Measurements from ENCODE around the gene PTTG1IP. TPM values are rescaled to one million over a fixed set of nuclear protein-coding genes. Genes with fewer than 3 reads are reported as not detected.

Gene PTTG1IP
- total RNA-seq, 1 donor = 413 TPM

DNA sequence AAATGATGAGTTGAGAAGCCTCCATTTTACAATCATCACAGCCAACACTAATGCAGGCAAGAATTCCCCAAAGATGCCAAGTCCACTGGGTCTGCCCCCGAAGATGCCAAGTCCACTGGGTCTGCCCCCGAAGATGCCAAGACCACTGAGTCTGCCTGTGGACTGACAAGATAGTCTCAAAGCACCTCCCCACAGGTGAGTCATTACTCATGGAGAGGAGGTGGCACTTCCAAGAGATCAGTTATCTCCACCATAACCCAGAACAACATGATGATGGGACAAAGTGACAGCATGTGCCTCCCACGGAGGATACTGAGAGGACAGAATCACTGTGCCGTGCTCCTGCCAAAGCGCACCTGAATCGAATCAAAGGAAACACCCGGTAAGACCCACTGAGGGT lies 4.8 kb downstream of the PTTG1IP start:
- H3K4me2 ChIP-seq (ENCODE audit: insufficient read depth, low read length) = peak overlapping the region; percentile 98
- no peaks in the 10 kb centered on the region for H3K27me3 ChIP-seq (ENCODE audit: insufficient read depth, low read length)
- H2AFZ ChIP-seq (ENCODE audit: low read length) = no peak overlapping the region
- peaks cover 72% of the 10 kb centered on the region for H3K4me1 ChIP-seq (ENCODE audit: insufficient read depth, low read length)
- peaks cover 73% of the 10 kb centered on the region for H4K20me1 ChIP-seq (ENCODE audit: insufficient read depth, low read length)
- H3K9me3 ChIP-seq (ENCODE audit: low read depth, low read length) = no peaks in the 10 kb centered on the region
- peak; percentile 32 for DNase-seq (ENCODE audit: insufficient read length, low spot score, missing footprints)
- peaks cover 31% of the 10 kb centered on the region for H3K36me3 ChIP-seq (ENCODE audit: insufficient read depth, low read length)
- peak overlapping the region; percentile 93 for H3K27ac ChIP-seq (ENCODE audit: low read depth, low read length)
- TF ChIP-seq, protein P1, sequence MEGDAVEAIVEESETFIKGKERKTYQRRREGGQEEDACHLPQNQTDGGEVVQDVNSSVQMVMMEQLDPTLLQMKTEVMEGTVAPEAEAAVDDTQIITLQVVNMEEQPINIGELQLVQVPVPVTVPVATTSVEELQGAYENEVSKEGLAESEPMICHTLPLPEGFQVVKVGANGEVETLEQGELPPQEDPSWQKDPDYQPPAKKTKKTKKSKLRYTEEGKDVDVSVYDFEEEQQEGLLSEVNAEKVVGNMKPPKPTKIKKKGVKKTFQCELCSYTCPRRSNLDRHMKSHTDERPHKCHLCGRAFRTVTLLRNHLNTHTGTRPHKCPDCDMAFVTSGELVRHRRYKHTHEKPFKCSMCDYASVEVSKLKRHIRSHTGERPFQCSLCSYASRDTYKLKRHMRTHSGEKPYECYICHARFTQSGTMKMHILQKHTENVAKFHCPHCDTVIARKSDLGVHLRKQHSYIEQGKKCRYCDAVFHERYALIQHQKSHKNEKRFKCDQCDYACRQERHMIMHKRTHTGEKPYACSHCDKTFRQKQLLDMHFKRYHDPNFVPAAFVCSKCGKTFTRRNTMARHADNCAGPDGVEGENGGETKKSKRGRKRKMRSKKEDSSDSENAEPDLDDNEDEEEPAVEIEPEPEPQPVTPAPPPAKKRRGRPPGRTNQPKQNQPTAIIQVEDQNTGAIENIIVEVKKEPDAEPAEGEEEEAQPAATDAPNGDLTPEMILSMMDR (IDR thresholded peaks at IDR 0.05; ENCODE audit: extremely low read depth, low read depth, low read length) = no peak
- no peak overlapping the region for H3K4me3 ChIP-seq (ENCODE audit: insufficient read depth, low read length)
- H3K79me2 ChIP-seq (ENCODE audit: insufficient read depth, low read length) = peaks cover 89% of the 10 kb centered on the region

DNA sequence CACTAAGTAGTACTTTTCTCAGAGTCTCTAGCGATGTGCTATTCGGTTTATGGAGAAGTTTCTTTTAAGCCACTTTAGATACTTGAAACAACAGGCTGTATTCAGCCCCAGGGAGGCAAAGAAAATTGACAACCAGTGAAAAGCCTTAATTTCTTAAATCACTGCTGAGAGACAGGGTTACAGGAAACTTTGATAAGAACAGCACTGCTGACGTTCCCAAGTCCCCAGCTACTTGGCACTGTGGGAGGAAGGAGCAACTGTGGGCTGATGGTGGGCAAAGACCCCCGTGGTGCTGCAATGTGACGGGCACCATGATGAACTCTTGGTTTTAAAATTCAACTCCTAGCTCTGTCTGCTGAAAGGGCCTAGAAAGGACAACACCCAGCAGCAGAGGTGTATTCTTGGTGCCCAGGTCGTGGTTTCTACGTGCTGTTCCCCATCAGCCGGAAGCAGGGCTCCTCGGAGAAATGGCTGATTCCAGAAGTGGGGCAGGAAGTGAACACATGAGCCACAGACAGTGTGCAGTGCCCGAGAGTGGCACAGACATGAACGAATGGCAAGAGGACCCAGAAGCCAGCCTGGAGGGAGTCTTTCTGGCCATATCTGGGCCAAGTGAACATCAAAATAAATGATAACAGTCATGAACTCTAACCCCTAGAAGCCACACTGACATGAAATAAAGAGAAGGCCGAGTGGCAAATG lies 5.3 kb downstream of the PTTG1IP start:
- Histone ChIP-seq H3K9me3 (ENCODE audit: low read depth, low read length) (no peaks in the 10 kb centered on the region), H3K27ac (ENCODE audit: low read depth, low read length) (peak overlapping the region; percentile 93), H3K4me3 (ENCODE audit: insufficient read depth, low read length) (no peak overlapping the region), H3K4me1 (ENCODE audit: insufficient read depth, low read length) (peaks cover 72% of the 10 kb centered on the region), H3K4me2 (ENCODE audit: insufficient read depth, low read length) (peak overlapping the region; percentile 98), H3K79me2 (ENCODE audit: insufficient read depth, low read length) (peaks cover 91% of the 10 kb centered on the region), H3K27me3 (ENCODE audit: insufficient read depth, low read length) (no peaks in the 10 kb centered on the region), H4K20me1 (ENCODE audit: insufficient read depth, low read length) (peaks cover 78% of the 10 kb centered on the region), H3K36me3 (ENCODE audit: insufficient read depth, low read length) (peaks cover 36% of the 10 kb centered on the region), H2AFZ (ENCODE audit: low read length) (no peak overlapping the region)
- TF ChIP-seq, protein P1 (IDR thresholded peaks at IDR 0.05; ENCODE audit: extremely low read depth, low read depth, low read length) = no peak
- peak; percentile 52 for DNase-seq (ENCODE audit: insufficient read length, low spot score, missing footprints)

DNA sequence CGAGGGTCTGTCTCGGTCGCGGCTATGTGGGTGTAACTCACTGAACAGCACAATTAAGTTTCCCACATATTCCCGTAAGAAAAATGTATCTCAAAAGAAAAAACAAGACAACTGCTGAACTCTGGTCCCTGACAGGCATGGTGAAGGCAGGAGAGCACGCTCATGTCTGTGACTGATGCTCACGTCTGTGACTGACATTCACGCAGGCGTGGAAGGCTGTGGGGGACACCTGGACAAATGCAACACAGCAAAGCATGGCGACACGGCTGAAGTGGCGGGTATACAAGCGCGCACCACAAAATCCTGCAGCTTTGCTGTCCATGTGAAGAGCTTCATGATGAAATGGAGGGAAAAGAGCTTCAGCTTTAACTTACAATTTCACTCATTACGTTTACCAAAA lies 6.0 kb downstream of the PTTG1IP start:
- Histone ChIP-seq H3K9me3 (ENCODE audit: low read depth, low read length) (no peaks in the 10 kb centered on the region), H3K79me2 (ENCODE audit: insufficient read depth, low read length) (peaks cover 91% of the 10 kb centered on the region), H3K27ac (ENCODE audit: low read depth, low read length) (peak overlapping the region; percentile 2), H3K4me1 (ENCODE audit: insufficient read depth, low read length) (peaks cover 71% of the 10 kb centered on the region), H3K36me3 (ENCODE audit: insufficient read depth, low read length) (peaks cover 41% of the 10 kb centered on the region), H2AFZ (ENCODE audit: low read length) (no peak overlapping the region), H3K27me3 (ENCODE audit: insufficient read depth, low read length) (no peaks in the 10 kb centered on the region), H4K20me1 (ENCODE audit: insufficient read depth, low read length) (peaks cover 78% of the 10 kb centered on the region), H3K4me2 (ENCODE audit: insufficient read depth, low read length) (no peak overlapping the region), H3K4me3 (ENCODE audit: insufficient read depth, low read length) (no peak overlapping the region)
- TF ChIP-seq, protein P1 (IDR thresholded peaks at IDR 0.05; ENCODE audit: extremely low read depth, low read depth, low read length) = no peak
- peak; percentile 17 for DNase-seq (ENCODE audit: insufficient read length, low spot score, missing footprints)

DNA sequence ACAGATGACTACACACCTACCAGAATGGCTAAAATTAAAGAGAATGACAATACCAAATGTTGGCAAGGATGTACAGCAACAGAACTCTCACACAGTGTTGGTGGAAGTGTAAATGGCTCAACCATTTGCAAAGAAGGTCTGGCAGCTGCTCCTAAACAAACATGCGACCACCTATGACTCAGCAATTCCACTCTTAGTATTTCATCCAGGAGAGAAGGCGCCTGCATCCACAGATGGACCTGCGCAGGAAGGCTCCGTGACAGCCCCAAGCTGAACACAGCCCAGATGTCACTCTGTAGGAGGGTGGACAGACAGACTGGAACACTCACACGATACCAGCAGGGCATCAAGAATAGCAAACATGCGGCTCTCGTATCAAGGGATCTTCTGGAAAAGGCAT lies 6.7 kb downstream of the PTTG1IP start:
- H3K4me2 ChIP-seq (ENCODE audit: insufficient read depth, low read length) = peak overlapping the region; percentile 4
- H4K20me1 ChIP-seq (ENCODE audit: insufficient read depth, low read length) = peaks cover 78% of the 10 kb centered on the region

More for the DNA sequence above, 6.7 kb downstream of the PTTG1IP start:
- peak; percentile 84 for DNase-seq (ENCODE audit: insufficient read length, low spot score, missing footprints)
- Histone ChIP-seq H3K4me1 (ENCODE audit: insufficient read depth, low read length) (peaks cover 64% of the 10 kb centered on the region), H3K27ac (ENCODE audit: low read depth, low read length) (peak overlapping the region; percentile 2), H3K9me3 (ENCODE audit: low read depth, low read length) (no peaks in the 10 kb centered on the region), H3K36me3 (ENCODE audit: insufficient read depth, low read length) (peaks cover 43% of the 10 kb centered on the region), H3K79me2 (ENCODE audit: insufficient read depth, low read length) (peaks cover 91% of the 10 kb centered on the region), H3K4me3 (ENCODE audit: insufficient read depth, low read length) (no peak overlapping the region), H3K27me3 (ENCODE audit: insufficient read depth, low read length) (no peaks in the 10 kb centered on the region), H2AFZ (ENCODE audit: low read length) (no peak overlapping the region)
- TF ChIP-seq, protein P1 (IDR thresholded peaks at IDR 0.05; ENCODE audit: extremely low read depth, low read depth, low read length) = no peak
